Activated T-cell treated with anti-CD3 and anti-CD28 coated beads, Interleukin-2, amount 50 U/mL, for 4 hours (primary cell): ENCODE measurements around the gene ZNF611. TPM values are rescaled to one million over a fixed set of nuclear protein-coding genes. Genes with fewer than 3 reads are reported as not detected.
"Not testable (repeated sequence)": the region's sequence is repeated elsewhere in the genome, so short reads cannot be mapped to it uniquely, and the experiment has no call there.

Source experiments
- ATAC-seq, 2 donors: fragments of 200-7000 bp; cut with Tn5 transposase; one replicate each; pipeline ENCODE4 v1.10.0; 2021
- DNase-seq: peaks from one replicate; pipeline ENCODE4 v3.0.0-alpha.2; 2020
- H3K27me3 Mint-ChIP-seq: one replicate; pipeline ENCODE4 v1.8.0; 2021; ENCODE audit warnings: low read depth, mixed read lengths
- H3K36me3 Mint-ChIP-seq: one replicate; pipeline ENCODE4 v1.8.0; 2022; ENCODE audit warnings: mixed read lengths; ENCODE audit not compliant: insufficient read depth
- H3K4me1 Mint-ChIP-seq: one replicate; pipeline ENCODE4 v1.8.0; 2021; ENCODE audit warnings: low read depth, mixed read lengths
- H3K4me3 Mint-ChIP-seq: one replicate; pipeline ENCODE4 v1.8.0; 2021; ENCODE audit warnings: mild to moderate bottlenecking, moderate library complexity, mixed read lengths
- H3K9me3 Mint-ChIP-seq: one replicate; pipeline ENCODE4 v1.8.0; 2021; ENCODE audit warnings: mixed read lengths
- total RNA-seq, 3 donors: library from RNA; stranded (reverse); gene quantifications; one replicate each; pipeline ENCODE4 v1.2.1, GENCODE V29; 2021

The ZNF611 gene
- total RNA-seq, 3 donors from 2014 or later, result 10.4 to 15.3 (median 13.4) TPM

- DNase-seq, ATAC-seq, H3K4me3 Mint-ChIP-seq, H3K9me3 Mint-ChIP-seq, H3K27me3 Mint-ChIP-seq: not testable (repeated sequence)
- Mint-ChIP-seq H3K36me3 (peaks cover 30% of the 10 kb centered on the region), H3K4me1 (peaks cover 14% of the 10 kb centered on the region)
These were observed 53.6 kb downstream of the ZNF611 start for GRCh38 chr19:52681216-52681615.

- Mint-ChIP-seq H3K36me3 (peaks cover 35% of the 10 kb centered on the region), H3K27me3 (no peaks in the 10 kb centered on the region), H3K4me3 (no peak overlapping the region), H3K4me1 (peaks cover 17% of the 10 kb centered on the region), H3K9me3 (peaks cover 7% of the 10 kb centered on the region)
- DNase-seq (no peak), ATAC-seq (no peak)
These were observed 55.2 kb downstream of the ZNF611 start for GRCh38 chr19:52679598-52679997.

- not testable (repeated sequence) for H3K4me3 Mint-ChIP-seq, DNase-seq, ATAC-seq, H3K9me3 Mint-ChIP-seq, H3K27me3 Mint-ChIP-seq
- peaks cover 19% of the 10 kb centered on the region for H3K4me1 Mint-ChIP-seq
- H3K36me3 Mint-ChIP-seq, result peaks cover 34% of the 10 kb centered on the region
These were observed 59.6 kb downstream of the ZNF611 start for GRCh38 chr19:52675239-52675638.

- no peak overlapping the region for H3K4me3 Mint-ChIP-seq
These were observed 61.8 kb downstream of the ZNF611 start for GRCh38 chr19:52673014-52673413.

DNA sequence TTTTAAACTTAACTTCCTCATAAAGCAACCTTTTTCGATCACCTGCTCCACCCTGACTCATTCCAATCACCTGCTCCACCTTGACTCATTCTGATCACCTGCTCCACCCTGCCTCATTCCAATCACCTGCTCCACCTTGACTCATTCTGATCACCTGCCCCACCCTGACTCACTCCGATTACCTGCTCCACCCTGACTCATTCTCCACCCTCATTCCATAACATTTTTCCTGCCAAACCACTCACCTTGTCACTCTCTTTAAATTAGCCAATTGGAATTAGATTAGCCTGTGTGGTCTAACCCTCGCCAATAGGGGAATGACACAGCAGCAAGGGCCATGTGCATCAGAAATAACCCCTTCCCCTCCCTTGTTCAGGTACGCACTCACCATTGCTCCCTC lies 64.8 kb downstream of the ZNF611 start:
- peaks cover 1% of the 10 kb centered on the region for H3K9me3 Mint-ChIP-seq
- H3K4me1 Mint-ChIP-seq, result peaks cover 9% of the 10 kb centered on the region
- ATAC-seq (no peak), DNase-seq (no peak)
- peaks cover 37% of the 10 kb centered on the region for H3K36me3 Mint-ChIP-seq
- H3K27me3 Mint-ChIP-seq, result no peaks in the 10 kb centered on the region
- no peak overlapping the region for H3K4me3 Mint-ChIP-seq

More at GRCh38 chr19:52673014-52673413, 61.8 kb downstream of the ZNF611 start:
- ATAC-seq, result no peak
- Mint-ChIP-seq H3K4me1 (peaks cover 14% of the 10 kb centered on the region), H3K27me3 (no peaks in the 10 kb centered on the region), H3K9me3 (peaks cover 7% of the 10 kb centered on the region), H3K36me3 (peaks cover 33% of the 10 kb centered on the region)
- DNase-seq, result no peak

DNA sequence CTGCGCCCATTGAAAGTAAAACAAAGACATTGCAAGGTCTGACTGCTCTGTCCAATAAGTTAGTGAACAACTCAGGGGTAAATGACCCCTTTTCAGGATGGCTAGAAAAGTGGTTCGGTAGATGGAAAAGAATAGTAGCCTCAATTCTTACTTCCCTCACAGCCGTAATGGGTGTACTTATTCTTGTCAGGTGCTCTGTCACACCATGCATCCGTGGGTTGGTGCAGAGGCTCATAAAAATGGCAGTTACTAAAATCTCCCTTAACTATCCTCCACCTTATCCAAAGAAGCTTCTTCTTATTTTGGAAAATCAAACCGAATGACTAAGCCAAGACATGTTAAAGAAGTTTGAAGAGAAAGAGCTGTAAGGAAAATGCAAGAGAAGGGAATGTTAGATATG lies 65.3 kb downstream of the ZNF611 start:
- H3K27me3 Mint-ChIP-seq, result no peaks in the 10 kb centered on the region
- DNase-seq (no peak), ATAC-seq (no peak)
- peaks cover 32% of the 10 kb centered on the region for H3K36me3 Mint-ChIP-seq
- H3K9me3 Mint-ChIP-seq, result no peaks in the 10 kb centered on the region
- H3K4me1 Mint-ChIP-seq, result peaks cover 7% of the 10 kb centered on the region
- H3K4me3 Mint-ChIP-seq, result no peak overlapping the region

DNA sequence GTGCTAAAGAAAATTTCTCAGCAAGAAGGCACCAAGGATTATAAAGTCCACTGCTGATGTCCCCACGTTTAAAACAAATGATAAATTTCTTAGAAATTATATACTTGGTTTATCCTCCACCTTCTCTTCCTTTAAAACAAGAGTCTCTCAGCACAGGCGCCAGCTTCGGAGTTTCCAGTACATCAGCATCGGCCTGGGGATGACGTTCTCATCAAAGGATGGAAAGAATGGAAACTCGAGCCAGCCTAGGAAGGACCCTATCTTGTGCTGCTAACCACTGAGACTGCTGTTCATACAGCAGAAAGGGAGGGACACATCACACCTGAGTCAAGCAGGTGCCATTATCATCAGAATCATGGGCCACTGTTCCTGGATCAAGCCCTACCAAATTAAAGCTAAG lies 66.9 kb downstream of the ZNF611 start:
- peaks cover 31% of the 10 kb centered on the region for H3K36me3 Mint-ChIP-seq
- no peak overlapping the region for H3K4me3 Mint-ChIP-seq
- ATAC-seq (no peak), DNase-seq (no peak)
- no peaks in the 10 kb centered on the region for H3K27me3 Mint-ChIP-seq
- H3K9me3 Mint-ChIP-seq, result no peaks in the 10 kb centered on the region
- no peaks in the 10 kb centered on the region for H3K4me1 Mint-ChIP-seq

DNA sequence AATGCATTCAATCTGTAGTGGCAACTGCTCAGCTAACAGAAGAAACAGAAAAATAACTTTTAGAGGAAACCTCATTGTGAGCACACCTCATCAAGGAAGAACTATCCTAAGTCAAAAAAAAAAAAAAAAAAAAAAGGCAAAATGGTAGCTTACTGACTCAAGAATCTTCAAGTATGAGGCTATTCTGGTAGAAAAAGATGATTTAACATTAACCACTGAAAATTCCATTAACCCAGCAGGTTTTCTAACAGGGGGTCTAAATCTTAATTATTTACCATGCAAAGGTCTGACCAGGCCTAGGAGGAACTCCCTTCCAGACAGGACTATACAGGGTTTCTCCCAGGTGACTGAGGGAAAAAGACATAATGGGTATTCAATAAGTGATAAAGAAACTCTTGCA lies 68.3 kb downstream of the ZNF611 start:
- DNase-seq, result no peak
- peaks cover 41% of the 10 kb centered on the region for H3K36me3 Mint-ChIP-seq
- H3K27me3 Mint-ChIP-seq, result no peaks in the 10 kb centered on the region
- H3K9me3 Mint-ChIP-seq, result no peaks in the 10 kb centered on the region
- no peaks in the 10 kb centered on the region for H3K4me1 Mint-ChIP-seq
- no peak for ATAC-seq
- no peak overlapping the region for H3K4me3 Mint-ChIP-seq

DNA sequence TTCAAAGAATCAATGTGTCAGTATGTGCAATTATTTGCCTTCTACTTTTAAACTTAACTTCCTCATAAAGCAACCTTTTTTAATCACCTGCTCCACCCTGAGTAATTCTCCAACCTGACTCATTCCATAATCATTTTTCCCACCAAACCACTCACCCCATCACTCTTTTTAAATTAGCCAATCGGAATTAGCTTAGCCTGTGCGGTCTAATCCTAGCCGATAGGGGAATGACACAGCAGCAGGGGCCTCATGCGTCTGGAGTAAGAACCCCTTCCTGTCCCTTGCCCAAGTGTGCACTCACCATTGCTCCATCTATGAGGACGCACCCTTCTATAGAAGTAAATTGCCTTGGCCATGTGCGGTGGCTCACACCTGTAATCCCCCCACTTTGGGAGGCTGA lies 69.3 kb downstream of the ZNF611 start:
- Mint-ChIP-seq H3K27me3 (no peaks in the 10 kb centered on the region), H3K9me3 (no peaks in the 10 kb centered on the region), H3K4me3 (no peak overlapping the region), H3K4me1 (no peaks in the 10 kb centered on the region), H3K36me3 (peaks cover 49% of the 10 kb centered on the region)
- ATAC-seq (no peak), DNase-seq (no peak)

- H3K4me3 Mint-ChIP-seq, result no peak overlapping the region
- ATAC-seq (no peak), DNase-seq (no peak)
- no peaks in the 10 kb centered on the region for H3K9me3 Mint-ChIP-seq
- no peaks in the 10 kb centered on the region for H3K4me1 Mint-ChIP-seq
- peaks cover 50% of the 10 kb centered on the region for H3K36me3 Mint-ChIP-seq
- no peaks in the 10 kb centered on the region for H3K27me3 Mint-ChIP-seq
These were observed 69.8 kb downstream of the ZNF611 start for GRCh38 chr19:52665027-52665426.

GRCh38 chr19:52664461-52664860 lies 70.4 kb downstream of the ZNF611 start:
- DNase-seq (no peak), ATAC-seq (no peak)
- H3K36me3 Mint-ChIP-seq, result peaks cover 52% of the 10 kb centered on the region
- no peaks in the 10 kb centered on the region for H3K4me1 Mint-ChIP-seq
- peaks cover under 1% of the 10 kb centered on the region for H3K9me3 Mint-ChIP-seq
- no peaks in the 10 kb centered on the region for H3K27me3 Mint-ChIP-seq
- H3K4me3 Mint-ChIP-seq, result no peak overlapping the region

DNA sequence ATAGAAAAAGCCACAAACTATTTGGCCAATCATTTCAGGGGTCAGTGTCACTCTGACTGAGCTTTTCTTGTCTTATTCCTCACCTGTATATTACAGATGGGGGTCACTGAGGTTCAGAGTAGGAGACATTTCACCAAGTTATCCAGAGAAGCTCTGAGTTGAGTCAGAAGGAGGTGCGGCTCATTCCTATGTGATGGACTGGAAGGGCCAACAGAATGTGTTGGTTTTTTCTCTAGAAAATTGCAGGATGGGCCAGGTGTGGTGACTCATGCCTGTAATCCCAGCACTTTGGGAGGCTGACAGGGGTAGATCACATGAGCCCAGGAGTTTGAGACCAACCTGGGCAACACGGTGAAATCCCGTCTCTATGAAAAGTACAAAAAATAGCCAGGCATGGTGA lies 72.2 kb downstream of the ZNF611 start:
- no peak for ATAC-seq
- Mint-ChIP-seq H3K4me3 (no peak overlapping the region), H3K36me3 (peaks cover 63% of the 10 kb centered on the region), H3K27me3 (no peaks in the 10 kb centered on the region), H3K4me1 (peaks cover 2% of the 10 kb centered on the region), H3K9me3 (peaks cover 3% of the 10 kb centered on the region)
- DNase-seq, result no peak

- Mint-ChIP-seq H3K4me1 (peaks cover 2% of the 10 kb centered on the region), H3K4me3 (no peak overlapping the region), H3K36me3 (peaks cover 63% of the 10 kb centered on the region), H3K9me3 (peaks cover 6% of the 10 kb centered on the region), H3K27me3 (no peaks in the 10 kb centered on the region)
- DNase-seq (no peak), ATAC-seq (no peak)
These were observed 73.9 kb downstream of the ZNF611 start for GRCh38 chr19:52660981-52661380.

- Mint-ChIP-seq H3K36me3 (peaks cover 71% of the 10 kb centered on the region), H3K4me3 (no peak overlapping the region), H3K9me3 (peaks cover 6% of the 10 kb centered on the region), H3K27me3 (no peaks in the 10 kb centered on the region), H3K4me1 (peaks cover 2% of the 10 kb centered on the region)
- no peak for DNase-seq
- ATAC-seq, result no peak
These were observed 75.8 kb downstream of the ZNF611 start for GRCh38 chr19:52659013-52659412.

DNA sequence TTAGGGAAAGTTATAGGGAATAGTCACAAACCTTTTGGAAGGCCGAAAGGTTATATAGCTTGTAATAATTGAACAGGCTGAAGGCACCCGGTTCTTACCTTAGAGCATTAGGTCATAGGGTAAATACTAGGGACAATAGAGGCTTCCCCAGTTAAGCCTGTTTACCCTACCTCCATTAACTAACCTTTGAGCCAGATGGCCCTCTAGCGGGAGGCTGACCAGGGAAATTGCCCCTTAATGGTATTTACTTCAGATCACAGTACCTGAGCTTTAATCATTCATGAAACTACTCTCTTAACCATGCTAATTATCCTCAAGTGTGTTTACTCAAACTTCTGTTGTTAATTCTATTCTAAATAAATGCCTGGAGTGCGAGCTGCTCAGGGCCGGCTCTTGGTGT lies 76.2 kb downstream of the ZNF611 start:
- Mint-ChIP-seq H3K9me3 (peaks cover 9% of the 10 kb centered on the region), H3K36me3 (peaks cover 75% of the 10 kb centered on the region), H3K4me1 (peaks cover 2% of the 10 kb centered on the region), H3K4me3 (no peak overlapping the region), H3K27me3 (no peaks in the 10 kb centered on the region)
- DNase-seq (no peak), ATAC-seq (no peak)

DNA sequence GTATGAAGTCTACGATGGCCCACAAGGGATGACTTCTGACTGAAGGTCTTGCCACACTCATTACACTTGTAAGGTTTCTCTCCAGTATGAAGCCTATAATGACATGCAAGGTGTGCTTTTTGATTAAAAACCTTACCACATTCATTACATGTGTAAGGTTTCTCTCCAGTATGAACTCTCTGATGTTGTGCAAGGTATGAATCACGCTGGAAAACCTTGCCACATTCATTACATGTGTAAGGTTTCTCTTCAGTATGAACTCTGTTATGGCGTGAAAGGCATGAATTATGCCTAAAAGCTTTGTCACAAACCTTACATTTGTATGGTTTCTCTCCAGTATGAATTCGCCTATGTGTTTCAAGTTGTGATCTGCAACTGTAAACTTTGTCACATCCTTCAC lies 81.7 kb downstream of the ZNF611 start:
- Mint-ChIP-seq H3K4me3 (no peak overlapping the region), H3K4me1 (no peaks in the 10 kb centered on the region), H3K9me3 (peaks cover 42% of the 10 kb centered on the region), H3K27me3 (no peaks in the 10 kb centered on the region), H3K36me3 (peaks cover 69% of the 10 kb centered on the region)
- no peak for DNase-seq
- ATAC-seq, result no peak
